Left lobe of liver (tissue), 1 donor: ENCODE measurements around the gene GABRG3. TPM values are rescaled to one million over a fixed set of nuclear protein-coding genes. Genes with fewer than 3 reads are reported as not detected.

Source experiments
- total RNA-seq: library from RNA; stranded (reverse); gene quantifications from one replicate; pipeline ENCODE4 v1.2.1, GENCODE V29; 2021
- donor health status: DM: no; HTN: yes; CAD: no.

GABRG3 gene
- total RNA-seq, 1 donor from 2014 or later = 0.03 TPM

Other genes with a start within 250 kb of the GABRG3 start
- gene GABRB3, start 198.1 kb upstream of the GABRG3 start, total RNA-seq = 3.0 TPM
- 0.25 TPM for gene GABRA5, start 104.1 kb upstream of the GABRG3 start, total RNA-seq